K562 (cell line): Measurements from ENCODE around the gene HHATL. TPM values are rescaled to one million over a fixed set of nuclear protein-coding genes. Genes with fewer than 3 reads are reported as not detected.
A peak's percentile ranks its signal among the peaks of the same experiment; 100 is the strongest.

Experiments used
- CBFB ChIP-seq: sonication (generic); formaldehyde crosslinking; IDR thresholded peaks from 2 replicates; pipeline ENCODE4 v1.4.0; 2020; ENCODE audit warnings: mild to moderate bottlenecking, missing genetic modification reagents
- CC2D1A ChIP-seq: fragments of 450-650 bp; IDR thresholded peaks from 2 replicates; pipeline ENCODE4 v1.6.1; 2017; ENCODE audit warnings: mild to moderate bottlenecking
- DACH1 ChIP-seq: fragments of 450-650 bp; IDR thresholded peaks from 2 replicates; pipeline ENCODE4 v1.6.1; 2018; ENCODE audit not compliant: partially characterized antibody
- E2F3 ChIP-seq: fragments of 250-450 bp; sonication (Bioruptor Pico); IDR thresholded peaks from 2 replicates; pipeline ENCODE4 v1.4.0; 2020; ENCODE audit warnings: mild to moderate bottlenecking
- EWSR1 ChIP-seq: fragments of 450-650 bp; IDR thresholded peaks from 2 replicates; pipeline ENCODE4 v1.6.1; 2018; ENCODE audit warnings: borderline replicate concordance, mild to moderate bottlenecking, low read depth, moderate library complexity; ENCODE audit not compliant: partially characterized antibody
- FOXP1 ChIP-seq: sonication (generic); formaldehyde crosslinking; IDR thresholded peaks from 2 replicates; pipeline ENCODE4 v1.8.0; 2022; ENCODE audit warnings: mild to moderate bottlenecking, missing genetic modification reagents
- GATAD2A ChIP-seq: fragments of 450-650 bp; IDR thresholded peaks from 2 replicates; pipeline ENCODE4 v1.6.1; 2017
- HDAC2 ChIP-seq: fragments of 450-650 bp; IDR thresholded peaks from 2 replicates; pipeline ENCODE4 v1.6.1; 2016; ENCODE audit warnings: mild to moderate bottlenecking
- MCM5 ChIP-seq: fragments of 450-650 bp; IDR thresholded peaks from 2 replicates; pipeline ENCODE4 v1.6.1; 2016; ENCODE audit warnings: low read depth
- MLX ChIP-seq, 2 experiments: fragments of 450-650 bp in 1 of 2; sonication (generic) in 1 of 2; formaldehyde crosslinking; conservative IDR thresholded peaks; 2 replicates each; pipeline versions ENCODE4 v1.4.0 to v1.8.1; 2020 to 2022; ENCODE audit warnings: mild to moderate bottlenecking in 1 of 2, missing genetic modification reagents in 1 of 2
- PRPF4 ChIP-seq: fragments of 200-400 bp; formaldehyde crosslinking; IDR thresholded peaks from one replicate; pipeline ENCODE4 v1.6.1; 2017; ENCODE audit warnings: low read length, low read depth, mild to moderate bottlenecking; ENCODE audit not compliant: insufficient read depth, poor library complexity, severe bottlenecking
- RFX5 ChIP-seq: IDR thresholded peaks from 2 replicates; pipeline ENCODE4 v1.6.1; 2011; ENCODE audit warnings: low read depth, mild to moderate bottlenecking, improper control_type of control experiment, low read length
- TAF15 ChIP-seq: fragments of 200-400 bp; formaldehyde crosslinking; IDR thresholded peaks from 2 replicates; pipeline ENCODE4 v1.6.1; 2017; ENCODE audit warnings: mild to moderate bottlenecking, low read depth, low read length, moderate library complexity
- ZNF263 ChIP-seq: sonication (generic); formaldehyde crosslinking; IDR thresholded peaks from 2 replicates; pipeline ENCODE4 v1.8.0; 2022; ENCODE audit warnings: mild to moderate bottlenecking, missing genetic modification reagents, borderline replicate concordance
- ZNF695 ChIP-seq: fragments of 450-650 bp; formaldehyde crosslinking; IDR thresholded peaks from 2 replicates; pipeline ENCODE4 v1.4.0; 2020; ENCODE audit warnings: mild to moderate bottlenecking, moderate library complexity
- ZNF699 ChIP-seq: fragments of 250-450 bp; sonication (Bioruptor Pico); IDR thresholded peaks from 2 replicates; pipeline ENCODE4 v1.8.0; 2021; ENCODE audit warnings: mild to moderate bottlenecking, moderate library complexity; ENCODE audit not compliant: insufficient replicate concordance
- ZNF780A ChIP-seq: fragments of 250-450 bp; sonication (Bioruptor Pico); IDR thresholded peaks from 2 replicates; pipeline ENCODE4 v1.5.0; 2021; ENCODE audit warnings: mild to moderate bottlenecking
- polyA plus RNA-seq, 8 experiments: library from polyadenylated mRNA; depleted of rRNA in 4 of 8; stranded (reverse) in 5 of 8; unstranded in 3 of 8; fragments of >200 nt; fragmentation: Nextera tagmentation in 2 of 8; fragmentation: Illumina TruSeq in 1 of 8; extraction: Ambion mirVana in 2 of 8; extraction: Trizol in 1 of 8; gene quantifications; 2 replicates each; pipeline versions ENCODE4 v1.2.1 to v1.2.3, GENCODE V29; 2011 to 2014; ENCODE audit warnings: inconsistent platforms in 1 of 8, missing spikeins in 1 of 8
- total RNA-seq, 7 experiments: library from RNA; depleted of rRNA in 6 of 7; stranded (reverse); fragments of >200 nt in 6 of 7; fragmentation: Illumina TruSeq in 2 of 7; extraction: Trizol in 2 of 7; gene quantifications; 2 replicates each; pipeline versions ENCODE4 v1.2.1 to v1.2.3, GENCODE V29; 2011 to 2021; ENCODE audit warnings: low replicate concordance in 1 of 7
- TF ChIP-seq, protein P1 (sequence below): fragments of 250-450 bp; sonication (Bioruptor Pico); IDR thresholded peaks from 2 replicates; pipeline ENCODE4 v1.4.0; 2020; ENCODE audit warnings: borderline replicate concordance
- TF ChIP-seq, protein P2 (sequence below): fragments of 250-450 bp; sonication (Bioruptor Pico); IDR thresholded peaks from 2 replicates; pipeline ENCODE4 v1.8.0; 2022; ENCODE audit warnings: moderate library complexity, mild to moderate bottlenecking, inconsistent platforms
- TF ChIP-seq, protein P3 (sequence below), 2 experiments: fragments of 150-350 bp in 1 of 2; IDR thresholded peaks; 2 replicates each; pipeline ENCODE4 v1.6.1; 2012 to 2016; ENCODE audit warnings: low read depth in 2 of 2, low read length in 2 of 2, mild to moderate bottlenecking in 1 of 2, moderate library complexity in 1 of 2

HHATL gene
- total and polyA plus RNA-seq, 9 of the 15 experiments (the other 6 are each of a cell fraction or from before 2014, with no cell fraction given): not detected

DNA sequence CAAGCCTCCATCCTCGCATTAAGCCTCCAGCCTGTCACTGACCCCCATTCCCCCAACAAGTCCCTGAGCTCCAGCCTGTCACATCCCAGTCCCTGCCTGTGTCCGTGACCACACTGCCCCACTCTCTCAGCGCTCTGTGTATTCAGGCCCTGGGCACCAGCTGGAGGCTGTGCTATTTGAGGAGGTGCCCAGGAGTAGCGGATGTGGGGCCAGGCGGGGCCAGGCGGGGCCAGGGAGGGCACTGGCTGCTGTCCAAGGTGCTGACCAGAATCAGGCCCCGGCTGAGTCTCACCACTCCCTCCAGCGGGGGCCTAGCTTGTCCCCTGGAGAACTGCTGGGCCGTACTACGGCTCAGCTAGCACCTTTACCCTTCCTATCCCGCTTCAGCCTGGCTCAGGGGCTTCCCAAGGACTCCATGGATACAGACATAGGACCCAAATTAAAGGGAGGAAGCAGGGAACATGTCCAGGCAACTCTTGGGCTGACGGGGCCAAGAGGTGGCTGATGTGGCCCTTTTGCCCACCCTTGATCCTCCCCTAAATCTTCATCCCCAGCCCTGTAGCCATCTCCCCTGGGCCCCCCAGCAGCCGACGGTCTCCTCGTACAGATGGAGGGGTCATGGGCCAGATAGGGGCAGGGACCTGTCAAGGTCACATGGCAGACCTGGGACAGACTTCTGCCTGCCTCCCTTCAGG, 1.1 kb downstream of the HHATL start (continued):
- TF ChIP-seq, protein P1, sequence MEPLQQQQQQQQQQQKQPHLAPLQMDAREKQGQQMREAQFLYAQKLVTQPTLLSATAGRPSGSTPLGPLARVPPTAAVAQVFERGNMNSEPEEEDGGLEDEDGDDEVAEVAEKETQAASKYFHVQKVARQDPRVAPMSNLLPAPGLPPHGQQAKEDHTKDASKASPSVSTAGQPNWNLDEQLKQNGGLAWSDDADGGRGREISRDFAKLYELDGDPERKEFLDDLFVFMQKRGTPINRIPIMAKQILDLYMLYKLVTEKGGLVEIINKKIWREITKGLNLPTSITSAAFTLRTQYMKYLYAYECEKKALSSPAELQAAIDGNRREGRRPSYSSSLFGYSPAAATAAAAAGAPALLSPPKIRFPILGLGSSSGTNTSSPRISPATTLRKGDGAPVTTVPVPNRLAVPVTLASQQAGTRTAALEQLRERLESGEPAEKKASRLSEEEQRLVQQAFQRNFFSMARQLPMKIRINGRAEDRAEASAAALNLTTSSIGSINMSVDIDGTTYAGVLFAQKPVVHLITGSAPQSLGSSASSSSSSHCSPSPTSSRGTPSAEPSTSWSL (CRISPR knock-in tag): no peak
- no peak for TF ChIP-seq ZNF780A (CRISPR knock-in tag)
- peak in 1 of 2 experiments; percentile 59; a peak in 1 of 4 replicates for TF ChIP-seq MLX (CRISPR knock-in tag; conservative IDR thresholded peaks at IDR 0.05)
- TF ChIP-seq HDAC2: peak; percentile 58; the same call in 1 of the 2 replicates
- no peak for TF ChIP-seq CC2D1A
- TF ChIP-seq, protein P2, sequence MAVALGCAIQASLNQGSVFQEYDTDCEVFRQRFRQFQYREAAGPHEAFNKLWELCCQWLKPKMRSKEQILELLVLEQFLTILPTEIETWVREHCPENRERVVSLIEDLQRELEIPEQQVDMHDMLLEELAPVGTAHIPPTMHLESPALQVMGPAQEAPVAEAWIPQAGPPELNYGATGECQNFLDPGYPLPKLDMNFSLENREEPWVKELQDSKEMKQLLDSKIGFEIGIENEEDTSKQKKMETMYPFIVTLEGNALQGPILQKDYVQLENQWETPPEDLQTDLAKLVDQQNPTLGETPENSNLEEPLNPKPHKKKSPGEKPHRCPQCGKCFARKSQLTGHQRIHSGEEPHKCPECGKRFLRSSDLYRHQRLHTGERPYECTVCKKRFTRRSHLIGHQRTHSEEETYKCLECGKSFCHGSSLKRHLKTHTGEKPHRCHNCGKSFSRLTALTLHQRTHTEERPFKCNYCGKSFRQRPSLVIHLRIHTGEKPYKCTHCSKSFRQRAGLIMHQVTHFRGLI: no peak
- TF ChIP-seq ZNF699: no peak
- TF ChIP-seq TAF15: no peak
- TF ChIP-seq MCM5: no peak
- no peak for TF ChIP-seq EWSR1
- no peak for TF ChIP-seq E2F3 (CRISPR knock-in tag)
- TF ChIP-seq FOXP1 (CRISPR knock-in tag): peak; percentile 89
- no peak for TF ChIP-seq GATAD2A
- no peak for TF ChIP-seq RFX5
- no peak for TF ChIP-seq DACH1
- TF ChIP-seq, protein P3, sequence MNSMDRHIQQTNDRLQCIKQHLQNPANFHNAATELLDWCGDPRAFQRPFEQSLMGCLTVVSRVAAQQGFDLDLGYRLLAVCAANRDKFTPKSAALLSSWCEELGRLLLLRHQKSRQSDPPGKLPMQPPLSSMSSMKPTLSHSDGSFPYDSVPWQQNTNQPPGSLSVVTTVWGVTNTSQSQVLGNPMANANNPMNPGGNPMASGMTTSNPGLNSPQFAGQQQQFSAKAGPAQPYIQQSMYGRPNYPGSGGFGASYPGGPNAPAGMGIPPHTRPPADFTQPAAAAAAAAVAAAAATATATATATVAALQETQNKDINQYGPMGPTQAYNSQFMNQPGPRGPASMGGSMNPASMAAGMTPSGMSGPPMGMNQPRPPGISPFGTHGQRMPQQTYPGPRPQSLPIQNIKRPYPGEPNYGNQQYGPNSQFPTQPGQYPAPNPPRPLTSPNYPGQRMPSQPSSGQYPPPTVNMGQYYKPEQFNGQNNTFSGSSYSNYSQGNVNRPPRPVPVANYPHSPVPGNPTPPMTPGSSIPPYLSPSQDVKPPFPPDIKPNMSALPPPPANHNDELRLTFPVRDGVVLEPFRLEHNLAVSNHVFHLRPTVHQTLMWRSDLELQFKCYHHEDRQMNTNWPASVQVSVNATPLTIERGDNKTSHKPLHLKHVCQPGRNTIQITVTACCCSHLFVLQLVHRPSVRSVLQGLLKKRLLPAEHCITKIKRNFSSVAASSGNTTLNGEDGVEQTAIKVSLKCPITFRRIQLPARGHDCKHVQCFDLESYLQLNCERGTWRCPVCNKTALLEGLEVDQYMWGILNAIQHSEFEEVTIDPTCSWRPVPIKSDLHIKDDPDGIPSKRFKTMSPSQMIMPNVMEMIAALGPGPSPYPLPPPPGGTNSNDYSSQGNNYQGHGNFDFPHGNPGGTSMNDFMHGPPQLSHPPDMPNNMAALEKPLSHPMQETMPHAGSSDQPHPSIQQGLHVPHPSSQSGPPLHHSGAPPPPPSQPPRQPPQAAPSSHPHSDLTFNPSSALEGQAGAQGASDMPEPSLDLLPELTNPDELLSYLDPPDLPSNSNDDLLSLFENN (IDR thresholded peaks at IDR 0.05; ENCODE audit: low read depth in 2 of 2, low read length in 2 of 2): no peak
- TF ChIP-seq CBFB: 0 out of 2 replicates have a peak, but pooled peaks have one; percentile 27
- peak; percentile 21; the same call in 1 of the 2 replicates for TF ChIP-seq ZNF263 (CRISPR knock-in tag)
- TF ChIP-seq PRPF4: no peak
- no peak for TF ChIP-seq ZNF695 (CRISPR knock-in tag)
